HG03066 (cell line): ENCODE results near the gene ANGPTL4.
A peak's percentile ranks its signal among the peaks of the same experiment; 100 is the strongest.
"Not testable (repeated sequence)": the region's sequence is repeated elsewhere in the genome, so short reads cannot be mapped to it uniquely, and the experiment has no call there.

Experiments used
- ATAC-seq: cut with Tn5 transposase; IDR thresholded peaks from one replicate; pipeline ENCODE4 v1.9.1; 2021; ENCODE audit warnings: low read depth; ENCODE audit not compliant: unreplicated experiment

ANGPTL4 gene, protein sequence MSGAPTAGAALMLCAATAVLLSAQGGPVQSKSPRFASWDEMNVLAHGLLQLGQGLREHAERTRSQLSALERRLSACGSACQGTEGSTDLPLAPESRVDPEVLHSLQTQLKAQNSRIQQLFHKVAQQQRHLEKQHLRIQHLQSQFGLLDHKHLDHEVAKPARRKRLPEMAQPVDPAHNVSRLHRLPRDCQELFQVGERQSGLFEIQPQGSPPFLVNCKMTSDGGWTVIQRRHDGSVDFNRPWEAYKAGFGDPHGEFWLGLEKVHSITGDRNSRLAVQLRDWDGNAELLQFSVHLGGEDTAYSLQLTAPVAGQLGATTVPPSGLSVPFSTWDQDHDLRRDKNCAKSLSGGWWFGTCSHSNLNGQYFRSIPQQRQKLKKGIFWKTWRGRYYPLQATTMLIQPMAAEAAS

DNA sequence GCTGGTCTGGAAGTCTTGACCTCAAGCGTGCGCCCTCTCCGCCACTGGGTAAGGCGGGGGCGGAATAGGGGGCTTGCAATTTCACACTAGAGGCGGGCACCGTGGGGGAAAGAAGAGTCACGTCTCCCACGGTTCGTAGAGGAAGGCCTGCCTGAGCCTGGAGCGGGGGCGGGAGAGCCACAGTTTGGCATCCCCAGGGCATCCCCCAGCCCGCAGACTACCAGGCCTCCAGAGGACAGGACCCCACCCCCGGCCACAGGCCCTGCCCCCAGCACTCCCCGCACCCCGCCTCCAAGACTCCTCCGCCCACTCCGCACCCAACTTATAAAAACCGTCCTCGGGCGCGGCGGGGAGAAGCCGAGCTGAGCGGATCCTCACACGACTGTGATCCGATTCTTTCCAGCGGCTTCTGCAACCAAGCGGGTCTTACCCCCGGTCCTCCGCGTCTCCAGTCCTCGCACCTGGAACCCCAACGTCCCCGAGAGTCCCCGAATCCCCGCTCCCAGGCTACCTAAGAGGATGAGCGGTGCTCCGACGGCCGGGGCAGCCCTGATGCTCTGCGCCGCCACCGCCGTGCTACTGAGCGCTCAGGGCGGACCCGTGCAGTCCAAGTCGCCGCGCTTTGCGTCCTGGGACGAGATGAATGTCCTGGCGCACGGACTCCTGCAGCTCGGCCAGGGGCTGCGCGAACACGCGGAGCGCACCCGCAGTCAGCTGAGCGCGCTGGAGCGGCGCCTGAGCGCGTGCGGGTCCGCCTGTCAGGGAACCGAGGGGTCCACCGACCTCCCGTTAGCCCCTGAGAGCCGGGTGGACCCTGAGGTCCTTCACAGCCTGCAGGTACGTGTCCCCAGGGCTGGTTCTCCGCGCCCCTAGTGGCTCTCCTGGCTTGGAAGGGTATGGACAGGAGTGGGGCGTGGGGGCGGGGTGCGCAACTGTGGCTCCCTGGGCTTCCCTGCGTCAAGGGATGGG is at the start of gene ANGPTL4:
TSS of gene ANGPTL4 (plus strand) at position 353 of the 969 bp plus-strand sequence. CDS start at position 520, 167 bp downstream.
- no peak for ATAC-seq

DNA sequence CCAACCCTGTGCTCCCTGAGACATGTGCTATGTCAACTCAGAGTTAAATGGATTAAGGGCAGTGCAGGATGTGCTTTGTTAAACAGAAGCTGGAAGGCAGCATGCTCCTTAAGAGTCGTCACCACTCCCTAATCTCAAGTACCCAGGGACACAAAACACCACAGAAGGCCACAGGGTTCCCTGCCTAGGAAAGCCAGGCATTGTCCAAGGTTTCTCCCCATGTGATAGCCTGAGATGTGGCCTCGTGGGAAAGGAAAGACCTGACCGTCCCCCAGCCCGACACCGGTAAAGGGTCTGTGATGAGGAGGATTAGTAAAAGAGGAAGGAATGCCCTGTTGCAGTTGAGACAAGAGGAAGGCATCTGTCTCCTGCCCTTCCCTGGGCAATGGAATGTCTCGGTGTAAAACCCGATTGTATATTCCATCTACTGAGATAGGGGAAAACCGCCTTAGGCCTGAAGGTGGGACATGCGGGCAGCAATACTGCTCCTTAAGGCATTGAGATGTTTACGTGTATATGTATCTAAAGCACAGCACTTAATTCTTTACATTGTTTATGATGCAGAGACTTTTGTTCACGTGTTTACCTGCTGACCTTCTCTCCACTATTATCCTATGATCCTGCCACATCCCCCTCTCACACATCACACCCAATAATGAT is 48.8 kb upstream of the ANGPTL4 start:
- ATAC-seq = not testable (repeated sequence)

DNA sequence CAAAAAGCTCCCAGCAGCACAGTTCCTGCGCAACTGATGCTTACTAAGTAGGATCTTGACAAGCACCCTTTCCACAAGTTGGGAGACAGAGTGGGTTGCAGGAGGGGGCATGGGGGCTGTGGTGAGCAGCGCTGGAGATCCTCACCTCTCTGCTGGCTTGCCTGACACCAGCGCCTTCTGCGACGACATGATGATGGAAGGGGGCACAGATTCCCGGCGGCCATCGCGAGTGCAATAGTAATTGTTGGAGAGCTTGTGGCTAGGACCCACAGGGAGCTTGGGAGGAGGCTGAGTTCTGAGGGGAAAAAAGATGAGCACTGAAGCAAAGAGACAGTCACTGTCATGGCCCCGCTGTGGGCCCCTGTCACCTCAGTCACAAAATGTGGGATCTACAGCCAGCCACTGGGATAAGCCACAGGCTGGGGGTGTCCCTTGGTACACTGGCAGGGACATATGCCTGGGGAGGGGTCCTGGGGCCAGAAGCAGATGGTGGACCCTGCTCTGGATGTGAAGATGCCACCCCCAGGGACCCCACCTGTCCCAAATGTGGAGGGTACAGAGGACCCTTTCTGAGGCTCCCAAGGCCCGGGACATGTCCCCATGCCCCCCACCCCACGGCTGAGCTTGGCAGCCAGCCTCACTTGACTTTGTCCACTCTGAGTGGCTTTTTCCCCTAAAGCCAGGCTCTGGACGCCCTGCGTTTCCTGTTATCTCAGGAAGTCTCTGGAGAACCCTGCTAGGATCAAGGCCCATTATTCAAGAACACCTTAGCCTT is 47.4 kb upstream of the ANGPTL4 start:
- no peak for ATAC-seq

DNA sequence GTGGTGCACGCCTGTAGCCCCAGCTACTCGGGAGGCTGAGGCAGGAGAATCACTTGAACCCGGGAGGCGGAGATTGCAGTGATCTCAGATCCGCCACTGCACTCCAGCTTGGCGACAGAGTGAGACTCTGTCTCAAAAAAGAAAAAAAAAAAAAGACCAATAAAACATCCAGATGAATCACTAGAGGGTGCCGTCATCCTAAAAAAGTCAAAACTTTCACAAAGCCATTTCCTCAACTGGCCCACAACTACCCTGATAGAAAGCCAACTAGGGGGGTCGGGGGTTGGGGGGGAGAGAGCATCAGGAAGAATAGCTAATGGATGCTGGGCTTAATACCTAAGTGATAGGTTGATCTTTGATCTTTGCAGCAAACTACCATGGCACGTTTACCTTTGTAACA is 45.1 kb upstream of the ANGPTL4 start:
- ATAC-seq = not testable (repeated sequence)

DNA sequence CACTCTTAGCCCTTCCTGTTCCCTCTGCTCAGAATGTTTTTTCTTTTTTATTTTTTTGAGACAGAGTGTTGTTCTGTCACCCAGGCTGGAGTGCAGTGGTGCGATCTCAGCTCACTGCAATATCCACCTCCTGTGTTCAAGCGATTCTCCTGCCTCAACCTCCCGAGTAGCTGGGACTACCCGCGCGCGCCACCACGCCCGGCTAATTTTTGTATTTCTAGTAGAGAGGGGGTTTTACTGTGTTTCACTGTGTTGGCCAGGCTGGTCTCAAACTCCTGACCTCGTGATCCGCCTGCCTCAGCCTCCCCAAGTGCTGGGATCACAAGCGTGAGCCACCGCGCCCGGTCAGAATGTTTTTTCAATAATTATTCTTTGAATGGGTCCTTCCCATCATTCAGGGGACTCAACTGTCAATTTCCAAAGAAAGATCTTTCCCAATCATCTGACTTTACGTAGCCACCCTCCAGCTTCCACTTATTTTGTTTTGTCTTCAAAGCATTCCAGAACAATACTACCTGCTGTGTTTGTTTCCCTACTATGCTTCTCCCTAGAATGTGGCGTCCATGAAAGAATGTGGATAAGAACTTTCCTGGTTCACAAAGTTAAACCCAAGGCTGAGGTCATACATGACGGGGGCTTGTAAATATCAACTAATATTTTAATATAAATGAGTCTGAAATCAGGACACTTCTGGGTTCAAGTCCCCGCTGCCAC is 44.0 kb upstream of the ANGPTL4 start:
- no peak for ATAC-seq

DNA sequence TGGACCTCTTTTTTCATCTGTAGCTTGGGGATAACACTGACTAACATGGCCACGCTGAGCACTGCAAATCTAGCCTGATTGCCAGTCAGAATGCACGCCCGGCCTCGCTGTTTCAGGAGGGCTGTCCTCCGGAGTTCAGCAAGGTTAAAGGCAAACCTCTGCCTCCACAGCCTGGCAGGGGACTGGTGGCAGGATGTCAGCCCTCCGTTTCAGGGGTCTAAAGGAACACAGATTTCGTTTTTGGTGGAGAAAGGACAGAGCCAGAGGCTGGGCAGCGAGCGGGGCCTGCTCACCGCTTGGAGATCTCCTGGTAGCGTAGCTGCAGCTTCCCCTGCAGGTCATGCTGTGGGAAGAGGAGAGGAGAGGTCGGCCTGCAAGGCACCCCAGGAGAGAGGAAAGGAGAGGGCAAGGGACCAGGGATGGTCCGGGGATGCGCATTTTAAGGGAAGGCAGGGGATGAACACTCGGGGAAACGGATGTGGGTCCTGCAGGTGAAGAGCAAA is 43.3 kb upstream of the ANGPTL4 start:
- peak; percentile 6 for ATAC-seq

DNA sequence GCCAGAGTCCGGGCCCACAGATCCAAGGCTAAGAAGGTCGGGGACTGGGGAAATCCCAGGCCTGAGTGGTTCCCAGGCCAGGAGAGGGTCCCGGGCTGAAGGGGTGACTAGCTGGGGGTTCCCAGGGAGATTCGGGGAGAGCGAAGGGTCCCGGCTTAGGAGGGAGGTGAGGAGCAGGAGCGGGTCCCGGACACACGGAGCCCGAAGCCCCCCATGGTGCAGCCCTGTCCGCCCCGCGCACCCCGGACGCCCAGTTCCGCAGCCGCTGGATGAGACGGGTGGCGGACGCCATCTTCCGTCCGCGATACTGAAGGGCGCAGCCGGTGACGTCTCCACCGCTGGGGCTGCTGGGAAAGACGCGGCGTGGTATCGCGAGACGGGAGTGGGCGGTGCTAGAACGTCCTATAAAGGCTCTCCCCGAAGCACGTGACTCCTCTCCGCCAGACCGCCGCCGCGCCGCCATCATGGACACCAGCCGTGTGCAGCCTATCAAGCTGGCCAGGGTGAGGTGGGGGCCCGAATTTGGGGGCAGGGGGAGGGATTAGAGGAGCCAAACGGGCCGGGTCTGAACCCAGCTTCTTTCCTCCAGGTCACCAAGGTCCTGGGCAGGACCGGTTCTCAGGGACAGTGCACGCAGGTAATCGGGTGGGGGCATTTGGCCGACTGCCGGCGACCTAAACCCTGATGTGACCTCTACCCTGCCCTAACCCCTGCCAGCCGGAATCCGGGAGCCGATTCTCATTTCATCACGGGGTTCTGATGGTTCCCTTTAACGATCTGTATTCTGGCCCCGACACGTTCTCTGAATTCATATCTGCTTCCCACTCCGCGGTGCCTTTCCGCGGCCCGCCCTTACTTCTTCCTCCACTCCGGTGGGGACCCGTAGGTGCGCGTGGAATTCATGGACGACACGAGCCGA is 42.6 kb upstream of the ANGPTL4 start, which contains the start of the genes NDUFA7 and RPS28:
TSS of gene NDUFA7 (minus strand) at position 309 of the 919 bp plus-strand sequence. CDS start at position 292, 17 bp downstream.
TSS of gene RPS28 (plus strand) at position 430 of the 919 bp plus-strand sequence. CDS start at position 465, 35 bp downstream.
- ATAC-seq = peak; percentile 79

DNA sequence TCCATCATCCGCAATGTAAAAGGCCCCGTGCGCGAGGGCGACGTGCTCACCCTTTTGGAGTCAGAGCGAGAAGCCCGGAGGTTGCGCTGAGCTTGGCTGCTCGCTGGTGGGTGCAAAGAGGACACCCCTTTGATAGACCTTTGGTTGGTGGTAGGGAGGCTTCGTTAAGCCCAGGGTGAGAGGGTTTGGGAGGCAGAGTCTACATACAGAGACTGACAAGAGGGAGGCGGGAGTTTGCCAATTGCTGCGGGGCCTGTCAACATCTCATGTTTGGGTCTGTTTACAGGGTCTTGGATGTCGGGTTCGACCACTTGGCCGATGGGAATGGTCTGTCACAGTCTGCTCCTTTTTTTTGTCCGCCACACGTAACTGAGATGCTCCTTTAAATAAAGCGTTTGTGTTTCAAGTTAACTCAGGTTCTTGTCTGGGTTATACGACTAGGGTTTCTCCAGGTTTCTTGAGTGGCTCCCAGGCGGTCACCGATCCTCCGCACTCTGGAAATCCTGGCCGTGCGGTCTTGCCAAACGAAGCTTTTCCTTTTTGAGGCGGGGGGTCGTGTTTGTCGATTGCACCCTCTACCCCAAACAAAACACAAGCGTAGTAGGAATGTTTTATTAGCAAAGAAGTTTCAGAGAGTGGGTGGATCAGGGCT is 41.8 kb upstream of the ANGPTL4 start:
- ATAC-seq = no peak

DNA sequence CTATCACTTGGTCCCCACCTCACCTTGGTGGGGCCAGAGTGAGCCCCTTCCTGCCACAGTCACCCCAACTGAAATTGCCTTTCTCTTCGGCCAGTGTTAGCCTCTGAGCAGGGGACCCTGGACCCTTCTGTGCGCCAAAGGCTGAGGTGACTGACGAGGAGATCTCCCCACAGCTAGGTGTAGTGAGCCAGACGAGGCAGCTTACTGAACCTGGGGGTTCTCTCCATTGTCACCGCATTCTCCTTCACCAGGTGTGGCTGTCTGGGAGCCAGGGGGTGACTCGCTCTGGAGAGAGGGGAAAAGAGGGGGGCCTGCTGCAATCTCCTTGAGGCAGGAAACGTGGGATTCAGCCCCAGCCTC is 41.3 kb upstream of the ANGPTL4 start:
- no peak for ATAC-seq

DNA sequence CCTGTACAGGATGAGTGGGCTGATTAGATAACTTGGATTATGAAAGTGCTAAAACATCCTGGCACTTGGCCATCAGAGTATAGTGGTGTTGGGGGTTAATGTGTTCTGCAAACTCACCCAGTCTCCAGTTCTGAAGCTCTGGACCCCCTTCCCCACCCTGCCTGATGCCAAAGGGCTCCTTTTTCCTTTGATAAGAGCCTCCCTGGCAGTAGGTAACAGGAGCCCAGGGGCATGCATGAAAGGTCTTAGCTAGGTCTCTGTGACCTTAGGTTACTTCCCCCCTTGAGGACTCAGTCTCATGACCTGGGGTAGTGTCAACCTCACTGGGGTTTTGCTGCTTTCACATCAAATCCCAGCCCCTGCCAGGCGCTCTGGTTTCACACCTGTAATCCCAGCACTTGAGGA is 40.2 kb upstream of the ANGPTL4 start:
- ATAC-seq = no peak

DNA sequence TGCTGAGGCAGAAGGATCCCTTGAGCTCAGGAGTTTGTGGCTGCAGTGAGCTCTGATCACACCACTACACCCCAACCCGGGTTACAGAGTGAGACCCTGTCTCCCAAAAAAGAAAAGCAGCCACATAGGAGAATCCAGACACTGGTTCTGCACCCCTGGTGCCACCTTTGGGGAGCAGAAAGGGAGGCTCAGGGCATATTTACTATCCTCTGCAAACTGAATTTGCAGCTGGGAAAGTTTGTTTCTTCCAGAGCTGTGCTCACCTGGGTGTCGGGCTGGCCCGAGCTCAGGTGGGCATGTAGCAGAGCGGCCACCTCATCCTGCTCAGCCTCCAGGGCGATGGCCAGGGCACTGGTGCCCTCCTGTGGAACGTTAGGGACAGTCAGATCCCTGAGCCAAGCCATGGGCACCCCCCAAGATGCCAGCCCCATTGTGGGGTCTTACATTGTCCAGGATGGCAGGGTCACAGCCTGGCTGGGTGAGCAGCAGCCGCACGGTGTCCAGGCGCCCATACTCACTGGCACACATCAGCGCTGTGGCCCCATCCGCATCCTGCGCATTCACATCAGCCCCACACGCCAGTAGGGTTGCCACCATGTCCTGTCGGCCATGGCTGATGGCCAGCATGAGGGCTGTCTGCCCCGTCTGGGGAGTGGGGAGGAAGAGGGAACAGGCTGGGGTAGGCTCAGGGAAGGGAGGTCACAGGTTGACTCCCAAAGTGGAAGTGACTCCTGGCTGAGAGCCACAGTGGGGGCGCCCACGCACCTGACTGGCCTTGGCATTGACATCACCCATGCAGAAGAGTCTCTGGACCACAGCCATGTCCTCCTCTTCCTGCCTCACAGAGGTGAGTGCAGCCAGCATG is 39.5 kb upstream of the ANGPTL4 start:
- no peak for ATAC-seq

DNA sequence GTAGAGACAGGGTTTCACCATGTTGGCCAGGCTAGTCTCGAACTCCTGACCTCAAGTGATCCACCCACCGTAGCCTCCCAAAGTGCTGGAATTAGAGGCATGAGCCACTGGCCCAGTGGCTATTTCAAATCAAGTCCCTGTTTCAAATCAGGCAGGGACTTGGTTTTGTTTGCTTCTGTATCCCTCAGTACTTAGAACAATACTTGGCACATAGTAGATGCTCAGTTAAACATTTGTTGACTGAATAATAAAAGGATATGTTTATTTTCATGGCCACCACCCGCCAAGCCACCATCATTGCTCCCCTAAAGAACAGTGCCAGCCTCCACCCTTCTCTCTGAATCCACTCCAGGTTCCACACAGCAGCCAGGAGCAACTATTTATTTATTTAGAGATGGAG is 38.5 kb upstream of the ANGPTL4 start:
- ATAC-seq = no peak

DNA sequence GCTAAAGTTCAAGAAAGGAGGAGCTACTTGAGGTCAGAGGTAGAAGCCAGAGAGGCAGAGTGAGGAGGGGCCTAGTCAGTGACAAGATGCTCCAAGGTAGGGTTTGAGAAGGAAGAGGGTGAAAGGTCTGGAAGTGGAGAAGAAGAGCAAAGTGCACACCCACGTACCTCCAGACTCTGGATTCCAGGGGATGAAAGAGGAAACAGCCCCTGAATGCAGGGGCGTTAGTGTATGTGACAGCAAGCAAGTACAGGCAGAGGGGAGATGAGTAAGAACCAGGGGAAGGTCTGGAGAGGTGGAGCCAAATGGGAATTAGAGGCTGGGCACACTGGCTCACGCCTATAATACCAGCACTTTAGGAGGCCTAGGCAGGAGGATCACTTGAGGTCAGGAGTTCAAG is 34.0 kb upstream of the ANGPTL4 start:
- no peak for ATAC-seq

DNA sequence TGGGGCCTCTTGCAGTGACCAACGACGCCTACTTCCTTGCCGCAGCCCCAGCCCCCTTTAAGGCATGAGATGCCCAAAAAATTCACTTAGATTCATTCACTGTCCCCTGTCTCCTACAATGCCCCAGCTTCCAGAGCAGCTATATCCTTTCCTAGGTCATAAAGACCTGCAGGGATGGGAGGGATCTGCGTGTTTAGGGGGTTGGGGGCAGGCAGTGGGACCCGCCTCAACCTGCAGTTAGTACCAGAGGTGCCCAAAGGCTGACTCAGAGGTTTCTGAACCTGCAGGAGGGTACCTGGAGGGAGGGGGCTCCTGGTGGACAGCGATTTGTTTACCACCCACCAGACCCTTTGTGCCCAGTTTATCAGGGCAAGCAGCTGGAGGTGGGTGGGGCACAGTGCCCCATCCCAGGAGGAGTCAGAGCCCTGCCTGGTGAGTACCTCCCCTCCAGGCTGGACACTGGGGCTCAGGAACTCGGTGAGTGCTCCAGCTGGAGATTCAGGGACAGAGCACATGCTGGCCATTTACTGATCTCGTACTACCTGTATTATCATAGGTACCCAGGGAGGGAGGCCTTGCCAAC is 32.6 kb upstream of the ANGPTL4 start:
- ATAC-seq = no peak

DNA sequence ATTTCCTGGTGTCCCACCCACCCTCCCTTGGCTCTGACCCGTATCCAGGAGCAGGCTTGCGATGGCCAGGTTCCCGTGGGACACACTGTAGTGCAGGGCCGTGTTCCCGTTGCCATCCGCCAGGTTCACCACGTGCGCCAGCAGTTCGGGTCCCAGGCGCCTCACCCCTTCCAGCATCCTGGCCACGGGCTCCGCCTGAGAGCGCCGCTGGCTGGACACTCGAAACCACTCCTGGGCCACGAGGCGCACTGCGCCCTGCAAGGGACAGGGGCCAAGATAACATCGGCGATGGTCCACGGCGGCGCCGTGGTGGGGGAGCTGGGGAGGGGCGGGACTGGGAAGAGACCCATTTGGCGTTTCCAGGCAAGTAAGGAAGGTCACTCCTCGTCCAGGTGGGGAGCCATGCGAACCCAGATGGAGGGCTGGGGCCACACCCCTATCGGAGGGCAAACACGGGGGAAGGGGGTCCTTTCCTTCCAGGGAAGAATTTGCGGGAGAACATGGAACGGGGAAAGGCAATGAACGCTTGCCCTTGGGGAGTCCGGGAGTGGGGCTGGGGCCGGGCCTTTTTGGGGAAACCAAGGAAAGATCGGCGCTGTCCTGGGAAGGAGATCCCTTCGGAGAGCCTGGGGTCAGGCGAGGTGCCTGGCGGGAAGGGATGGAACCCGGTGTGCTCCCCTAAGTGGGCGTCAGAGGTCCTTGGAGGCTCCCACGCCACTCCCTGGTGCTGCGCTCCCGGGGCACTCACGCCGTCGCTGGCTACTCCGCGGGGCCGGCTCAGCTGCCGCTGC is 30.8 kb upstream of the ANGPTL4 start:
- ATAC-seq = no peak
